Peyer's patch (tissue), 4 donors: Measurements from ENCODE around the gene GPR65. TPM values are rescaled to one million over a fixed set of nuclear protein-coding genes. Genes with fewer than 3 reads are reported as not detected.
A peak's percentile ranks its signal among the peaks of the same experiment; 100 is the strongest.
"Not testable (repeated sequence)": the region's sequence is repeated elsewhere in the genome, so short reads cannot be mapped to it uniquely, and the experiment has no call there.

ENCODE experiments used
- DNase-seq, 3 donors: peaks; one replicate each; pipeline ENCODE4 v3.0.0-alpha.2; 2017 to 2019
- H3K27ac ChIP-seq, 4 donors: fragments of 200-600 bp; sonication (generic); one replicate each; pipeline ENCODE4 v1.5.1; 2016 to 2019
- H3K27me3 ChIP-seq, 2 donors: fragments of 200-600 bp; sonication (generic); one replicate each; pipeline ENCODE4 v1.5.1; 2019
- H3K36me3 ChIP-seq, 3 donors: fragments of 200-600 bp; sonication (generic); one replicate each; pipeline ENCODE4 v1.5.1; 2016 to 2019
- H3K4me1 ChIP-seq, 4 donors: fragments of 200-600 bp; sonication (generic); one replicate each; pipeline ENCODE4 v1.5.1; 2016 to 2019
- H3K4me3 ChIP-seq, 4 donors: fragments of 200-600 bp; sonication (generic); 1 replicate in 3 of 4; 2 replicates in 1 of 4; pipeline ENCODE4 v1.5.1; 2016 to 2019; ENCODE audit warnings: mild to moderate bottlenecking in 1 of 4
- H3K9me3 ChIP-seq, 4 donors: fragments of 200-600 bp; sonication (generic); one replicate each; pipeline ENCODE4 v1.5.1; 2016 to 2019; ENCODE audit warnings: mild to moderate bottlenecking in 1 of 4
- POLR2A ChIP-seq, 2 donors: fragments of 450-650 bp; IDR thresholded peaks; one replicate each; pipeline ENCODE4 v1.5.1; 2017; ENCODE audit warnings: antibody characterized with exemption in 2 of 2, mild to moderate bottlenecking in 2 of 2, moderate library complexity in 2 of 2
- total RNA-seq, 4 donors: library from RNA; depleted of rRNA; stranded (reverse); fragments of >200 nt; gene quantifications; one replicate each; pipeline ENCODE4 v1.1.0, GENCODE V29; 2016
- TF ChIP-seq, protein P1 (sequence below), 6 experiments: fragments of 450-650 bp in 4 of 6; fragments of 200-600 bp in 2 of 6; sonication (generic) in 1 of 6; IDR thresholded peaks; one replicate each; pipeline ENCODE4 v1.5.1; 2017 to 2019; ENCODE audit warnings: antibody characterized with exemption in 6 of 6, mild to moderate bottlenecking in 3 of 6, moderate library complexity in 1 of 6

The GPR65 gene
- total RNA-seq, 4 donors from 2014 or later, result 0.76 to 1.7 (median 1.2) TPM

DNA sequence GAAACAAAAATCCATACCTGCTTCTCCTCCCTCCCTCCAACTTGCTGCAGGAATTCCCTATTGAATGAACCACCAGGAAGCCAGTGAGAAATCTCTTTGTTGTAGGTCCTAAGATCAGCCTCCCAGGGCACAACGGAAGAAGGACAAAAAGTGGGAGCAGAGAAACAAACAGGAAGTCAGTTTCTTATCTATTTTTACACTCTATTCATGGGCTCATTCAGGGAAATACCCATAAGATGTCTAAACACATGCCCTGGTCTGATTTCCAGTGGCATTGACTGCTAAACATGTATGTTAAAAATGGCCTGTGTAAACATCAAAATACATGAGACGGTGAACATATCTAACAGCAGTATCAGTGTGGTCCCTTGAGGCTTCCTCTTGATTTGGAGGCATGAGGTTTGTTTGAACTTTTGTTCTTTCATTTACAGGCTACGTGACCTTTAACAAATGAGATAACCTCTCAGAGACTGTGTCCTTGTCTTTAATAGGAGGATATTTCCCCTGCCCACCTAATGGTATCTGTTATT is 18.8 kb downstream of the GPR65 start:
- Histone ChIP-seq H3K9me3 (no peaks in the 10 kb centered on the region), H3K4me3 (no peak overlapping the region), H3K4me1 (peaks cover 0 to 20% (median 0%) of the 10 kb centered on the region in 4 donors), H3K27me3 (no peaks in the 10 kb centered on the region), H3K27ac (no peak overlapping the region), H3K36me3 (no peaks in the 10 kb centered on the region)
- TF ChIP-seq POLR2A (IDR thresholded peaks at IDR 0.05), result no peak
- TF ChIP-seq, protein P1, sequence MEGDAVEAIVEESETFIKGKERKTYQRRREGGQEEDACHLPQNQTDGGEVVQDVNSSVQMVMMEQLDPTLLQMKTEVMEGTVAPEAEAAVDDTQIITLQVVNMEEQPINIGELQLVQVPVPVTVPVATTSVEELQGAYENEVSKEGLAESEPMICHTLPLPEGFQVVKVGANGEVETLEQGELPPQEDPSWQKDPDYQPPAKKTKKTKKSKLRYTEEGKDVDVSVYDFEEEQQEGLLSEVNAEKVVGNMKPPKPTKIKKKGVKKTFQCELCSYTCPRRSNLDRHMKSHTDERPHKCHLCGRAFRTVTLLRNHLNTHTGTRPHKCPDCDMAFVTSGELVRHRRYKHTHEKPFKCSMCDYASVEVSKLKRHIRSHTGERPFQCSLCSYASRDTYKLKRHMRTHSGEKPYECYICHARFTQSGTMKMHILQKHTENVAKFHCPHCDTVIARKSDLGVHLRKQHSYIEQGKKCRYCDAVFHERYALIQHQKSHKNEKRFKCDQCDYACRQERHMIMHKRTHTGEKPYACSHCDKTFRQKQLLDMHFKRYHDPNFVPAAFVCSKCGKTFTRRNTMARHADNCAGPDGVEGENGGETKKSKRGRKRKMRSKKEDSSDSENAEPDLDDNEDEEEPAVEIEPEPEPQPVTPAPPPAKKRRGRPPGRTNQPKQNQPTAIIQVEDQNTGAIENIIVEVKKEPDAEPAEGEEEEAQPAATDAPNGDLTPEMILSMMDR (IDR thresholded peaks at IDR 0.05), result no peak
- no peak for DNase-seq

DNA sequence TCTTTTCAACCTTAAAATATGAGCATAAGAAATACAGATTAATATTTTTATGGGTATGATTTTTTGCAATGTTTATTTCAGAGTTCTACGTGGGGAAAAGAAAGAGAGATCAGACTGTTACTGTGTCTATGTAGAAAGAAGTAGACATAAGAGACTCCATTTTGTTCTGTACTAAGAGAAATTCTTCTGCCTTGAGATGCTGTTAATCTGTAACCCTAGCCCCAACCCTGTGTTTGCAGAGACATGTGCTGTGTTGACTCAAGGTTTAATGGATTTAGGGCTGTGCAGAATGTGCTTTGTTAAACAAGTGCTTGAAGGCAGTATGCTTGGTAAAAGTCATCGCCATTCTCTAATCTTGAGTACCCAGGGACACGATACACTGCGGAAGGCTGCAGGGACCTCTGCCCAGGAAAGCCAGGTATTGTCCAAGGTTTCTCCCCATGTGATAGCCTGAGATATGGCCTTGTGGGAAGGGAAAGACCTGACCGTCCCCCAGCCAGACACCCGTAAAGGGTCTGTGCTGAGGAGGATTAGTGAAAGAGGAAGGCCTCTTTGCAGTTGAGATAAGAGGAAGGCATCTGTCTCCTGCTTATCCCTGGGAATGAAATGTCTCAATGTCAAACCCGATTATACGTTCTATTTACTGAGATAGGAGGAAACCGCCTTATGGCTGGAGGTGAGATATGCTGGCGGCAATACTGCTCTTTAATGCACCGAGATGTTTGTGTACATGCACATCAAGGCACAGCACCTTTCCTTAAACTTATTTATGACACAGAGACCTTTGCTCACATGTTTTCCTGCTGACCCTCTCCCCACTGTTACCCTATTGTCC is 19.5 kb downstream of the GPR65 start:
- DNase-seq, H3K27me3 ChIP-seq, H3K36me3 ChIP-seq, H3K4me3 ChIP-seq, H3K9me3 ChIP-seq: not testable (repeated sequence)
- Histone ChIP-seq H3K27ac (peak overlapping the region in 1 of 4 donors; percentile 2), H3K4me1 (peaks cover 0 to 20% (median 0%) of the 10 kb centered on the region in 4 donors)

DNA sequence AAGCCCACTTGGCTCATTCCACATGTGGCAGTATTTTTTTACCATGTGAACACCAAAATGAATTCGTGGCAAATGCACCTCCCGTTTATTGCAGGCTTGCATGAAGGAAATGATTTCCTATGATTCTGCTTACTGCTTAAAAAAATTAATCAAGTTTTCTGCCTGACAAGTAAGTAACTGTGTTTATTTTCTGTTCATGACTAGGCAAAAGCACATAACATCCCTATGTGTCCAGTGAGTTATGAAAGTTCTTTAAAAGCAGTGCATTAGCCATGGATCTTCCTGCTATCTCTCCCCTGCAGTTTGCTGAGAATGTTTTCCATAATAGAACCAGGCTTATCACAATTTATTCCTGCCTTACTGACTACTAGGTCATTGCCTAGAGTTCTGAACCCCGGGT is 20.4 kb downstream of the GPR65 start:
- Histone ChIP-seq H3K4me1 (peaks cover 0 to 20% (median 0%) of the 10 kb centered on the region in 4 donors), H3K27ac (no peak overlapping the region), H3K9me3 (no peaks in the 10 kb centered on the region), H3K36me3 (no peaks in the 10 kb centered on the region), H3K4me3 (peak overlapping the region in 1 of 4 donors; percentile 18), H3K27me3 (no peaks in the 10 kb centered on the region)
- no peak for DNase-seq
- TF ChIP-seq, protein P1 (IDR thresholded peaks at IDR 0.05), result no peak
- no peak for TF ChIP-seq POLR2A (IDR thresholded peaks at IDR 0.05)

DNA sequence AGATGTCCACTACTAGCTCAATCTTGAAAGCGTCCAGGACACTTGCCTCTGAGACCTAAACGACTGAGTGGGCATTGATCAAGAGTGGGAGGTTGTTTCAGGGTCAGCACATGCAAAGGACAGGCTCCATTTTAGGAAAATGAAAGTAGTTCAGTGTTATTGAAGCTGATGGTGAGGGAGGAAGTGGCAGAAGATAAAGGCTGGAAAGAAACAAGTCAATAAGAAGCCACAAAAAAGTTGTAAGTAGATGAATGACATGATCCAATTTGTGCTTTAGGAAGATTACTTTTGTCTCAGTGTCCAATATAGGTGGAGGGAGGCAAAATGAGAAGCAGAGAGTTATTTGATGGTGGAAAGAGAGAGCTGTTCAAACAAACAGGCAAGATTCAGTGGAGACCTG is 22.0 kb downstream of the GPR65 start:
- TF ChIP-seq, protein P1 (IDR thresholded peaks at IDR 0.05), result no peak
- no peak for TF ChIP-seq POLR2A (IDR thresholded peaks at IDR 0.05)
- H3K27ac ChIP-seq, result no peak overlapping the region

DNA sequence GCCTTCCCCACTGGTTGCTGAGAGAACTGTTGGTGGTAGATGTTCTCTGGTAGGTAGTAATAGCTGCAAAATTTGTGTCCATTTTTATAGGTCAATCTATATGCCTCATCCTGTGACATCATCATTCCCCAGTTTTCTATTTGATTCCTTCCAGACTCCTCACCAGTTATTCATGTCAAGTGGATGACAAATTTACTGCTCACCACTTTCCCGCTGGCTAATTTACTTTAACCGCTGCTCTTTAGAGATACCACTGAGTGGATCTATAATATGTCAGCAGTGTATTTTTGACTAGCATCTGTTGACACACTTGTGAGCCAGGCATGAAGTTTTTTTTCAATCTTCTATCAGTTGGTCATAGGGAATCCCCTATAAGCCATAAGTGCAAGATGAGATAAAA is 24.6 kb downstream of the GPR65 start:
- H3K4me3 ChIP-seq, result no peak overlapping the region
- no peak for DNase-seq
- TF ChIP-seq, protein P1 (IDR thresholded peaks at IDR 0.05), result no peak
- TF ChIP-seq POLR2A (IDR thresholded peaks at IDR 0.05), result no peak
- no peak overlapping the region for H3K27ac ChIP-seq
- no peaks in the 10 kb centered on the region for H3K36me3 ChIP-seq
- no peaks in the 10 kb centered on the region for H3K9me3 ChIP-seq
- H3K4me1 ChIP-seq, result peaks cover 0 to 11% (median 0%) of the 10 kb centered on the region in 4 donors
- H3K27me3 ChIP-seq, result no peaks in the 10 kb centered on the region

More for the DNA sequence above, 22.0 kb downstream of the GPR65 start:
- DNase-seq, result no peak
- Histone ChIP-seq H3K4me1 (peaks cover 0 to 20% (median 0%) of the 10 kb centered on the region in 4 donors), H3K27me3 (no peaks in the 10 kb centered on the region), H3K4me3 (no peak overlapping the region), H3K9me3 (no peaks in the 10 kb centered on the region), H3K36me3 (no peaks in the 10 kb centered on the region)

DNA sequence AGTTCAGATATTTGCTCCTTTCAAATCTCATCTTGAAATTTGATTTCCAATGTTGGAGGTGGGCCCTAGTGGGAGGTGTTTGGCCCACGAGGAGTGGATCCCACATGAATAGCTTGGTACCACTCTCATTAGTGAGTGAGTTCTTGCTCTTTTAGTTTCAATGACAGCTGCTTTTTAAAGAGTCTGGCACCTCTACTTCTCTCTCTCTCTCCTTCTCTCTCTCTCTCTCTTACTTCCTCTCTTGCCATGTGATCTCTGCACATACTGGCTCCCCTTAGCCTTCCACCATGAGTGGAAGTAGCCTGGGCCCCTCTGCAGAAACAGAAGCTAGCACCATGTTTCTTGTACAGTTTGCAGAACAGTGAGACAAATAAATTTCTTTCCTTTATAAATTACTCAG is 25.1 kb downstream of the GPR65 start:
- Histone ChIP-seq H3K4me3 (no peak overlapping the region), H3K9me3 (no peaks in the 10 kb centered on the region), H3K36me3 (no peaks in the 10 kb centered on the region), H3K27me3 (no peaks in the 10 kb centered on the region), H3K27ac (no peak overlapping the region), H3K4me1 (peaks cover 0 to 5% (median 0%) of the 10 kb centered on the region in 4 donors)
- DNase-seq, result no peak
- no peak for TF ChIP-seq POLR2A (IDR thresholded peaks at IDR 0.05)
- TF ChIP-seq, protein P1 (IDR thresholded peaks at IDR 0.05), result no peak
